Testis (tissue), 2 donors: ENCODE data around the gene PDGFC.

Experiments used
- CTCF ChIP-seq, 3 experiments: fragments of 450-650 bp in 2 of 3; fragments of 200-600 bp in 1 of 3; sonication (generic) in 1 of 3; IDR thresholded peaks; one replicate each; pipeline ENCODE4 v1.5.1; 2016 to 2019; ENCODE audit warnings: antibody characterized with exemption in 3 of 3, mild to moderate bottlenecking in 2 of 3, moderate library complexity in 1 of 3
- POLR2A ChIP-seq: fragments of 450-650 bp; IDR thresholded peaks from one replicate; pipeline ENCODE4 v1.6.1; 2017; ENCODE audit warnings: antibody characterized with exemption, mild to moderate bottlenecking, moderate library complexity

- no peak for TF ChIP-seq CTCF (IDR thresholded peaks at IDR 0.05)
- no peak for TF ChIP-seq POLR2A
These were observed 40.7 kb upstream of the PDGFC start for GRCh38 chr4:157012296-157012695.
